DMS114 treated with DMSO at 0.1 percent for 48 hours (cell line): ENCODE data around the gene DPH1.

Experiments used
- DNase-seq: peaks from one replicate; lab custom pipeline; 2025; ENCODE audit not compliant: unreplicated experiment; lab: John Stamatoyannopoulos, UW

The DPH1 gene

GRCh38 chr17:2076087-2076984 lies 46.4 kb downstream of the DPH1 start:
- no peak for DNase-seq

GRCh38 chr17:2077040-2077439 lies 47.1 kb downstream of the DPH1 start:
- DNase-seq = no peak

GRCh38 chr17:2081564-2081963 lies 51.6 kb downstream of the DPH1 start:
- no peak for DNase-seq

GRCh38 chr17:2082003-2082781 lies 52.2 kb downstream of the DPH1 start:
- no peak for DNase-seq

- no peak for DNase-seq
Measured at GRCh38 chr17:2083613-2084035, 53.7 kb downstream of the DPH1 start.

- DNase-seq = no peak
Measured at GRCh38 chr17:2084036-2084765, 54.2 kb downstream of the DPH1 start.

GRCh38 chr17:2084766-2085647 lies 55.1 kb downstream of the DPH1 start:
- no peak for DNase-seq

GRCh38 chr17:2085648-2085949 lies 55.6 kb downstream of the DPH1 start:
- DNase-seq = no peak

GRCh38 chr17:2086306-2086705 lies 56.4 kb downstream of the DPH1 start:
- no peak for DNase-seq

- DNase-seq = no peak
Measured at GRCh38 chr17:2087597-2088211, 57.8 kb downstream of the DPH1 start.

- DNase-seq = no peak
Measured at GRCh38 chr17:2089021-2089422, 59.1 kb downstream of the DPH1 start.

- no peak for DNase-seq
Measured at GRCh38 chr17:2090210-2090641, 60.3 kb downstream of the DPH1 start.

- DNase-seq = no peak
Measured at GRCh38 chr17:2090804-2091534, 61.0 kb downstream of the DPH1 start.

GRCh38 chr17:2092253-2092652 lies 62.3 kb downstream of the DPH1 start:
- DNase-seq = no peak

GRCh38 chr17:2093349-2093748 lies 63.4 kb downstream of the DPH1 start:
- no peak for DNase-seq
